UCSD-AML1 (cell line): ENCODE data around the gene DNAJB13.

Experiments
- DNase-seq: peaks from one replicate; lab custom pipeline; 2025; ENCODE audit not compliant: unreplicated experiment; lab: John Stamatoyannopoulos, UW

The DNAJB13 gene

GRCh38 chr11:74012074-74012809 lies 61.4 kb downstream of the DNAJB13 start:
- DNase-seq, result no peak

- no peak for DNase-seq
Observed at GRCh38 chr11:74013141-74013540, 62.3 kb downstream of the DNAJB13 start.

GRCh38 chr11:74014880-74015279 lies 64.1 kb downstream of the DNAJB13 start:
- peak; percentile 54 for DNase-seq

- no peak for DNase-seq
Observed at GRCh38 chr11:74015919-74016684, 65.3 kb downstream of the DNAJB13 start.

GRCh38 chr11:74017631-74018030 lies 66.8 kb downstream of the DNAJB13 start:
- DNase-seq, result no peak

- DNase-seq, result no peak
Observed at GRCh38 chr11:74018331-74019005, 67.6 kb downstream of the DNAJB13 start.

GRCh38 chr11:74019104-74019738 lies 68.4 kb downstream of the DNAJB13 start:
- DNase-seq, result no peak

- no peak for DNase-seq
Observed at GRCh38 chr11:74019860-74020259, 69.0 kb downstream of the DNAJB13 start.
